SK-N-SH (cell line): ENCODE measurements around the gene CDC42BPG. TPM values are rescaled to one million over a fixed set of nuclear protein-coding genes. Genes with fewer than 3 reads are reported as not detected.

ENCODE experiments used
- CTCF ChIA-PET: fragments of 300-600, 350-600 bp; formaldehyde crosslinking; extraction: SDS; loops from one replicate; lab custom pipeline; 2021; lab: Yijun Ruan, JAX
- POLR2A ChIA-PET: fragments of 350-600 bp; sonication (Branson Sonifier 250); formaldehyde crosslinking; extraction: SDS; loops from one replicate; lab custom pipeline; 2020; ENCODE audit warnings: antibody characterized with exemption, inconsistent platforms; lab: Yijun Ruan, JAX
- DNase-seq: peaks from one replicate; pipeline ENCODE4 v3.0.0; 2012
- H2AFZ ChIP-seq: fragments of 200-600 bp; sonication (generic); 2 replicates; pipeline ENCODE4 v1.8.1; 2016; ENCODE audit warnings: antibody characterized with exemption, mild to moderate bottlenecking, low read depth
- H3F3A ChIP-seq: fragments of 200-600 bp; sonication (generic); replicated peaks from 2 replicates; pipeline ENCODE3; 2016; ENCODE audit warnings: antibody characterized with exemption, mild to moderate bottlenecking; ENCODE audit not compliant: insufficient read depth
- H3K27ac ChIP-seq, 2 experiments: fragments of 200-500 bp in 1 of 2; fragments of 200-600 bp in 1 of 2; sonication (Bioruptor generic) in 1 of 2; sonication (generic), shearing (Covaris generic) in 1 of 2; 2 replicates each; pipeline versions ENCODE4 v1.5.1 to v1.6.1; 2014 to 2016; ENCODE audit warnings: low read depth in 2 of 2, inconsistent platforms in 1 of 2, low read length in 1 of 2, mild to moderate bottlenecking in 1 of 2, mixed read lengths in 1 of 2
- H3K27me3 ChIP-seq: fragments of 200-600 bp; sonication (generic), shearing (Covaris generic); 2 replicates; pipeline ENCODE4 v1.6.1; 2016; ENCODE audit warnings: mixed run types; ENCODE audit not compliant: insufficient read depth
- H3K36me3 ChIP-seq, 2 experiments: fragments of 200-500 bp in 1 of 2; fragments of 200-600 bp in 1 of 2; sonication (Bioruptor generic) in 1 of 2; sonication (generic) in 1 of 2; replicated peaks in 1 of 2; 2 replicates each; pipeline versions ENCODE3 to v1.5.1; 2014 to 2016; ENCODE audit warnings: low read length in 1 of 2, mild to moderate bottlenecking in 1 of 2; ENCODE audit not compliant: insufficient read depth in 2 of 2, control insufficient read depth in 1 of 2
- H3K4me1 ChIP-seq, 2 experiments: fragments of 200-500 bp in 1 of 2; fragments of 200-600 bp in 1 of 2; sonication (Bioruptor generic) in 1 of 2; sonication (generic), shearing (Covaris generic) in 1 of 2; 2 replicates each; pipeline versions ENCODE4 v1.5.1 to v1.6.1; 2014 to 2016; ENCODE audit warnings: low read depth in 1 of 2, low read length in 1 of 2, mixed run types in 1 of 2; ENCODE audit not compliant: insufficient read depth in 2 of 2, control insufficient read depth in 1 of 2
- H3K4me2 ChIP-seq: fragments of 200-600 bp; sonication (generic), shearing (Covaris generic); 2 replicates; pipeline ENCODE4 v1.6.1; 2017; ENCODE audit warnings: mixed run types
- H3K4me3 ChIP-seq, 2 experiments: fragments of 200-500 bp in 1 of 2; fragments of 200-600 bp in 1 of 2; sonication (Bioruptor generic) in 1 of 2; sonication (generic), shearing (Covaris generic) in 1 of 2; 2 replicates each; pipeline versions ENCODE4 v1.5.1 to v1.8.1; 2014 to 2016; ENCODE audit warnings: low read depth in 2 of 2, inconsistent platforms in 1 of 2, low read length in 1 of 2, mild to moderate bottlenecking in 1 of 2, mixed read lengths in 1 of 2, moderate library complexity in 1 of 2
- H3K79me2 ChIP-seq: fragments of 200-600 bp; sonication (generic); 2 replicates; pipeline ENCODE4 v1.8.1; 2017; ENCODE audit warnings: mild to moderate bottlenecking; ENCODE audit not compliant: insufficient read depth
- H3K9ac ChIP-seq: fragments of 200-600 bp; sonication (generic); 2 replicates; pipeline ENCODE4 v1.6.1; 2017; ENCODE audit warnings: mixed run types
- H3K9me2 ChIP-seq: fragments of 200-600 bp; sonication (generic); 2 replicates; pipeline ENCODE4 v1.6.1; 2017; ENCODE audit warnings: mixed run types
- H3K9me3 ChIP-seq: fragments of 200-600 bp; sonication (generic); 2 replicates; pipeline ENCODE4 v1.6.1; 2017; ENCODE audit warnings: mixed run types, mild to moderate bottlenecking, moderate library complexity
- H4K20me1 ChIP-seq: fragments of 200-600 bp; sonication (generic); 2 replicates; pipeline ENCODE4 v1.6.1; 2017; ENCODE audit warnings: mild to moderate bottlenecking, mixed run types; ENCODE audit not compliant: insufficient read depth
- CHD2 ChIP-seq: fragments of 150-350 bp; IDR thresholded peaks from 2 replicates; pipeline ENCODE4 v1.6.1; 2018; ENCODE audit warnings: low read length; ENCODE audit not compliant: partially characterized antibody
- ELF1 ChIP-seq: IDR thresholded peaks from 2 replicates; pipeline ENCODE4 v1.4.0; 2012
- EP300 ChIP-seq, 2 experiments: IDR thresholded peaks; 2 replicates each; pipeline versions ENCODE4 v1.4.0 to v1.6.1; 2012; ENCODE audit warnings: borderline replicate concordance in 1 of 2, low read depth in 1 of 2, low read length in 1 of 2
- FOSL2 ChIP-seq: IDR thresholded peaks from 2 replicates; pipeline ENCODE4 v1.4.0; 2012; ENCODE audit warnings: low read depth, mild to moderate bottlenecking, moderate library complexity, borderline replicate concordance
- FOXJ3 ChIP-seq: sonication (generic); formaldehyde crosslinking; IDR thresholded peaks from 2 replicates; pipeline ENCODE4 v1.5.1; 2020; ENCODE audit warnings: mild to moderate bottlenecking, missing genetic modification reagents
- GABPA ChIP-seq: IDR thresholded peaks from 2 replicates; pipeline ENCODE4 v1.4.0; 2012; ENCODE audit warnings: low read depth, mild to moderate bottlenecking
- GATA2 ChIP-seq: sonication (generic); formaldehyde crosslinking; IDR thresholded peaks from 2 replicates; pipeline ENCODE4 v1.5.0; 2020; ENCODE audit warnings: mild to moderate bottlenecking, missing genetic modification reagents
- MXI1 ChIP-seq: IDR thresholded peaks from 2 replicates; pipeline ENCODE4 v1.6.1; 2012; ENCODE audit warnings: mild to moderate bottlenecking, low read depth, low read length, improper control_type of control experiment
- NRF1 ChIP-seq: IDR thresholded peaks from 2 replicates; pipeline ENCODE4 v1.6.1; 2012; ENCODE audit warnings: low read depth, mild to moderate bottlenecking, low read length
- POLR2AphosphoS5 ChIP-seq: IDR thresholded peaks from 2 replicates; pipeline ENCODE4 v1.6.1; 2012; ENCODE audit warnings: low read depth, low read length
- SMC3 ChIP-seq: IDR thresholded peaks from 2 replicates; pipeline ENCODE4 v1.6.1; 2012; ENCODE audit warnings: low read depth, low read length, improper control_type of control experiment
- TAF1 ChIP-seq: IDR thresholded peaks from 2 replicates; pipeline ENCODE4 v1.6.1; 2012; ENCODE audit warnings: low read depth, mild to moderate bottlenecking, low read length, moderate library complexity, borderline replicate concordance
- TEAD4 ChIP-seq: IDR thresholded peaks from 2 replicates; pipeline ENCODE4 v1.4.0; 2012; ENCODE audit warnings: mild to moderate bottlenecking, borderline replicate concordance; ENCODE audit not compliant: insufficient read depth
- YY1 ChIP-seq: IDR thresholded peaks from 2 replicates; pipeline ENCODE4 v1.4.0; 2012; ENCODE audit warnings: low read depth, mild to moderate bottlenecking
- WGBS: methylation state at CpG from one replicate; pipeline ENCODE4 v1.1.6; 2017; ENCODE audit warnings: low lambda C conversion rate; 5-methylcytosine and 5-hydroxymethylcytosine counted together
- polyA plus RNA-seq, 3 experiments: library from polyadenylated mRNA; depleted of rRNA; stranded (reverse); fragments of >200 nt; gene quantifications; 2 replicates each; pipeline ENCODE4 v1.2.3, GENCODE V29; 2012
- TF ChIP-seq, protein P1 (sequence below): IDR thresholded peaks from 2 replicates; pipeline ENCODE4 v1.4.0; 2012; ENCODE audit warnings: low read depth
- TF ChIP-seq, protein P2 (sequence below): IDR thresholded peaks from 2 replicates; pipeline ENCODE4 v1.6.1; 2012; ENCODE audit warnings: mild to moderate bottlenecking, low read depth, low read length, moderate library complexity
- TF ChIP-seq, protein P3 (sequence below): fragments of 200-600 bp; sonication (generic); IDR thresholded peaks from 2 replicates; pipeline ENCODE4 v1.6.1; 2017; ENCODE audit warnings: antibody characterized with exemption, mild to moderate bottlenecking, moderate library complexity
- TF ChIP-seq, protein P4 (sequence below): IDR thresholded peaks from 2 replicates; pipeline ENCODE4; 2012

Gene CDC42BPG
- polyA plus RNA-seq, 1 of the 3 experiments (the other 2 are of a cell fraction), result 0.33 TPM

DNA sequence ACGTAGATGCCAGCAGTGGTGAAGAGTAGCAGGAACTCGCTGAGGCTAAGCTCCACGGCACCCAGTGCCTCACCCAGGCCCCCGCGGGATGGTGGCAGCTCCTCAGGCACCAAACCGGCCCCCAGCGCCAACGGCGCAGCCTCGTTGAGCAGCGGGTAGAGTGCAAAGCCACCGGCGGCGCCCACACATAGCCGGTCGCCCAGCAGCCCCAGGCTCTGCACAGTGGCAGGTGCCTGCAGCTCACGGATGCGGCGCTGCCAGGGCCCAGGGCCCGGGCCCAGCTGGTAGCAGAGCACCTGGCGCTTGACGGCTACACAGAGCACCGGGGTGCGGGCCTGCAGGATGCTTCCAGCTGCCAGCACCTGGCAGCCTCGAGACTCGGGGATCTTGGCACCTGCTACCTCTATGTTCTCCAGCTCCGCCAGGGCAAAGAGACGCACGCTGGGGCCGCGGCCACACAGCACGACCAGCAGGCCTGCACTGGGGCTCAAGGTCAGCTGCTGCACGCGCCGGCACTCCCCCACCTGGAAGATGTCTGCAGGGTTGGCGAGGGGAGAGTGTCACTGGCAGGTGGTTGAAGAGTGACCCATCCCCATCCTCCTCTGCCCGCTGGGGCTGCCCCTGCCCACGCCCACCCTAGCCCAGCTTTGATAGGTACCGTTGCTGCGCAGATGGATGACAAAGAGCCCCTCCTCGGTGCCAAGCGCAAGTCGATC, 14.8 kb downstream of the CDC42BPG start (continued):
- TF ChIP-seq EP300 (IDR thresholded peaks at IDR 0.05; ENCODE audit: borderline replicate concordance in 1 of 2, low read depth in 1 of 2, low read length in 1 of 2) (no peak), YY1 (no peak)

DNA sequence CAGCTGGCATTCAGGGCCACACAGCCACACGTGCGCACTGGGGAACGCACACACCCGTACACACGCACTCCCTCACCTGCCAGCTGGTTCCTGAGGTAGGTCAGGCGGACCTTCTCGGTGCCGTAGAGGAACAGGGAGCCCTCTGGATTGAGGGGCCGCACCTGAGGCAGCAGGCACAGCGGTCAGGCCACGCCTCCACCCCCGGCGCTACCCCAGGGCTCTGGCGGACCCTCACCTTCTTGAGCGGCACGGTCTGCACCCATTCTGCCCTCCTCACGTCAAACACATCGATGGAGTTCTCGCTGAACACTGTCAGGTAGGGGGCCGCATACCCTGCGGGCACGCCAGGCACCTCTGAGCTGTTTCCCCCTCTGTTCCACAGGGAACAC, 17.0 kb downstream of the CDC42BPG start:
- Histone ChIP-seq H3K79me2 (no peaks in the 10 kb centered on the region), H3K4me2 (no peak overlapping the region), H3K27ac (no peak overlapping the region), H3K9me2 (no peaks in the 10 kb centered on the region), H3K27me3 (no peaks in the 10 kb centered on the region; the same call in 1 of the 2 replicates), H2AFZ (no peak overlapping the region), H4K20me1 (no peaks in the 10 kb centered on the region), H3F3A (no peaks in the 10 kb centered on the region), H3K36me3 (no peaks in the 10 kb centered on the region), H3K9ac (no peak overlapping the region), H3K9me3 (no peaks in the 10 kb centered on the region), H3K4me3 (no peak overlapping the region), H3K4me1 (no peaks in the 10 kb centered on the region; a peak in 1 of 4 replicates)
- 91% methylated on average over 19 of the region's 22 CpGs for WGBS
- ChIA-PET CTCF (no interaction called here), POLR2A (no interaction called here)
- DNase-seq, result no peak
- TF ChIP-seq CHD2, result no peak
- TF ChIP-seq TAF1, result no peak
- TF ChIP-seq POLR2AphosphoS5, result no peak
- no peak for TF ChIP-seq FOXJ3
- no peak for TF ChIP-seq TEAD4
- no peak for TF ChIP-seq SMC3
- no peak for TF ChIP-seq GATA2 (CRISPR knock-in tag)
- TF ChIP-seq ELF1, result no peak
- no peak for TF ChIP-seq GABPA
- TF ChIP-seq, protein P1, sequence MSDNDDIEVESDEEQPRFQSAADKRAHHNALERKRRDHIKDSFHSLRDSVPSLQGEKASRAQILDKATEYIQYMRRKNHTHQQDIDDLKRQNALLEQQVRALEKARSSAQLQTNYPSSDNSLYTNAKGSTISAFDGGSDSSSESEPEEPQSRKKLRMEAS, result no peak
- TF ChIP-seq, protein P2, sequence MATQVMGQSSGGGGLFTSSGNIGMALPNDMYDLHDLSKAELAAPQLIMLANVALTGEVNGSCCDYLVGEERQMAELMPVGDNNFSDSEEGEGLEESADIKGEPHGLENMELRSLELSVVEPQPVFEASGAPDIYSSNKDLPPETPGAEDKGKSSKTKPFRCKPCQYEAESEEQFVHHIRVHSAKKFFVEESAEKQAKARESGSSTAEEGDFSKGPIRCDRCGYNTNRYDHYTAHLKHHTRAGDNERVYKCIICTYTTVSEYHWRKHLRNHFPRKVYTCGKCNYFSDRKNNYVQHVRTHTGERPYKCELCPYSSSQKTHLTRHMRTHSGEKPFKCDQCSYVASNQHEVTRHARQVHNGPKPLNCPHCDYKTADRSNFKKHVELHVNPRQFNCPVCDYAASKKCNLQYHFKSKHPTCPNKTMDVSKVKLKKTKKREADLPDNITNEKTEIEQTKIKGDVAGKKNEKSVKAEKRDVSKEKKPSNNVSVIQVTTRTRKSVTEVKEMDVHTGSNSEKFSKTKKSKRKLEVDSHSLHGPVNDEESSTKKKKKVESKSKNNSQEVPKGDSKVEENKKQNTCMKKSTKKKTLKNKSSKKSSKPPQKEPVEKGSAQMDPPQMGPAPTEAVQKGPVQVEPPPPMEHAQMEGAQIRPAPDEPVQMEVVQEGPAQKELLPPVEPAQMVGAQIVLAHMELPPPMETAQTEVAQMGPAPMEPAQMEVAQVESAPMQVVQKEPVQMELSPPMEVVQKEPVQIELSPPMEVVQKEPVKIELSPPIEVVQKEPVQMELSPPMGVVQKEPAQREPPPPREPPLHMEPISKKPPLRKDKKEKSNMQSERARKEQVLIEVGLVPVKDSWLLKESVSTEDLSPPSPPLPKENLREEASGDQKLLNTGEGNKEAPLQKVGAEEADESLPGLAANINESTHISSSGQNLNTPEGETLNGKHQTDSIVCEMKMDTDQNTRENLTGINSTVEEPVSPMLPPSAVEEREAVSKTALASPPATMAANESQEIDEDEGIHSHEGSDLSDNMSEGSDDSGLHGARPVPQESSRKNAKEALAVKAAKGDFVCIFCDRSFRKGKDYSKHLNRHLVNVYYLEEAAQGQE, result no peak
- TF ChIP-seq FOSL2, result no peak
- TF ChIP-seq, protein P3, sequence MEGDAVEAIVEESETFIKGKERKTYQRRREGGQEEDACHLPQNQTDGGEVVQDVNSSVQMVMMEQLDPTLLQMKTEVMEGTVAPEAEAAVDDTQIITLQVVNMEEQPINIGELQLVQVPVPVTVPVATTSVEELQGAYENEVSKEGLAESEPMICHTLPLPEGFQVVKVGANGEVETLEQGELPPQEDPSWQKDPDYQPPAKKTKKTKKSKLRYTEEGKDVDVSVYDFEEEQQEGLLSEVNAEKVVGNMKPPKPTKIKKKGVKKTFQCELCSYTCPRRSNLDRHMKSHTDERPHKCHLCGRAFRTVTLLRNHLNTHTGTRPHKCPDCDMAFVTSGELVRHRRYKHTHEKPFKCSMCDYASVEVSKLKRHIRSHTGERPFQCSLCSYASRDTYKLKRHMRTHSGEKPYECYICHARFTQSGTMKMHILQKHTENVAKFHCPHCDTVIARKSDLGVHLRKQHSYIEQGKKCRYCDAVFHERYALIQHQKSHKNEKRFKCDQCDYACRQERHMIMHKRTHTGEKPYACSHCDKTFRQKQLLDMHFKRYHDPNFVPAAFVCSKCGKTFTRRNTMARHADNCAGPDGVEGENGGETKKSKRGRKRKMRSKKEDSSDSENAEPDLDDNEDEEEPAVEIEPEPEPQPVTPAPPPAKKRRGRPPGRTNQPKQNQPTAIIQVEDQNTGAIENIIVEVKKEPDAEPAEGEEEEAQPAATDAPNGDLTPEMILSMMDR, result no peak
- no peak for TF ChIP-seq NRF1
- no peak for TF ChIP-seq MXI1
- TF ChIP-seq, protein P4, sequence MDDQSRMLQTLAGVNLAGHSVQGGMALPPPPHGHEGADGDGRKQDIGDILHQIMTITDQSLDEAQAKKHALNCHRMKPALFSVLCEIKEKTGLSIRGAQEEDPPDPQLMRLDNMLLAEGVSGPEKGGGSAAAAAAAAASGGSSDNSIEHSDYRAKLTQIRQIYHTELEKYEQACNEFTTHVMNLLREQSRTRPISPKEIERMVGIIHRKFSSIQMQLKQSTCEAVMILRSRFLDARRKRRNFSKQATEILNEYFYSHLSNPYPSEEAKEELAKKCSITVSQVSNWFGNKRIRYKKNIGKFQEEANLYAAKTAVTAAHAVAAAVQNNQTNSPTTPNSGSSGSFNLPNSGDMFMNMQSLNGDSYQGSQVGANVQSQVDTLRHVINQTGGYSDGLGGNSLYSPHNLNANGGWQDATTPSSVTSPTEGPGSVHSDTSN, result no peak
